ENCODE results near the gene IGSF22.
"Not testable (repeated sequence)": the region's sequence is repeated elsewhere in the genome, so short reads cannot be mapped to it uniquely, and the experiment has no call there.

IGSF22 gene

GRCh38 chr11:18677560-18677959 is 48.4 kb downstream of the IGSF22 start:
- H3K27ac ChIP-seq, result no peak overlapping the region

GRCh38 chr11:18676803-18677202 is 49.2 kb downstream of the IGSF22 start:
- H3K36me3 ChIP-seq, result no peaks in the 10 kb centered on the region
- no peaks in the 10 kb centered on the region for H3K4me1 ChIP-seq (ENCODE audit: control insufficient read depth in 1 of 2, insufficient read depth in 1 of 2, low read depth in 1 of 2, low read length in 1 of 2)
- no peak overlapping the region for H3K27ac ChIP-seq

More at GRCh38 chr11:18677560-18677959, 48.4 kb downstream of the IGSF22 start:
- H3K9me3 ChIP-seq, result no peaks in the 10 kb centered on the region
- H3K4me3 ChIP-seq (ENCODE audit: low read depth in 1 of 2, low read length in 1 of 2), result no peak overlapping the region
- H3K36me3 ChIP-seq, result no peaks in the 10 kb centered on the region
- H3K27me3 ChIP-seq, result no peaks in the 10 kb centered on the region
- TF ChIP-seq, protein P1, sequence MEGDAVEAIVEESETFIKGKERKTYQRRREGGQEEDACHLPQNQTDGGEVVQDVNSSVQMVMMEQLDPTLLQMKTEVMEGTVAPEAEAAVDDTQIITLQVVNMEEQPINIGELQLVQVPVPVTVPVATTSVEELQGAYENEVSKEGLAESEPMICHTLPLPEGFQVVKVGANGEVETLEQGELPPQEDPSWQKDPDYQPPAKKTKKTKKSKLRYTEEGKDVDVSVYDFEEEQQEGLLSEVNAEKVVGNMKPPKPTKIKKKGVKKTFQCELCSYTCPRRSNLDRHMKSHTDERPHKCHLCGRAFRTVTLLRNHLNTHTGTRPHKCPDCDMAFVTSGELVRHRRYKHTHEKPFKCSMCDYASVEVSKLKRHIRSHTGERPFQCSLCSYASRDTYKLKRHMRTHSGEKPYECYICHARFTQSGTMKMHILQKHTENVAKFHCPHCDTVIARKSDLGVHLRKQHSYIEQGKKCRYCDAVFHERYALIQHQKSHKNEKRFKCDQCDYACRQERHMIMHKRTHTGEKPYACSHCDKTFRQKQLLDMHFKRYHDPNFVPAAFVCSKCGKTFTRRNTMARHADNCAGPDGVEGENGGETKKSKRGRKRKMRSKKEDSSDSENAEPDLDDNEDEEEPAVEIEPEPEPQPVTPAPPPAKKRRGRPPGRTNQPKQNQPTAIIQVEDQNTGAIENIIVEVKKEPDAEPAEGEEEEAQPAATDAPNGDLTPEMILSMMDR (IDR thresholded peaks at IDR 0.05), result no peak
- H3K4me1 ChIP-seq (ENCODE audit: control insufficient read depth in 1 of 2, insufficient read depth in 1 of 2, low read depth in 1 of 2, low read length in 1 of 2), result no peaks in the 10 kb centered on the region

DNA sequence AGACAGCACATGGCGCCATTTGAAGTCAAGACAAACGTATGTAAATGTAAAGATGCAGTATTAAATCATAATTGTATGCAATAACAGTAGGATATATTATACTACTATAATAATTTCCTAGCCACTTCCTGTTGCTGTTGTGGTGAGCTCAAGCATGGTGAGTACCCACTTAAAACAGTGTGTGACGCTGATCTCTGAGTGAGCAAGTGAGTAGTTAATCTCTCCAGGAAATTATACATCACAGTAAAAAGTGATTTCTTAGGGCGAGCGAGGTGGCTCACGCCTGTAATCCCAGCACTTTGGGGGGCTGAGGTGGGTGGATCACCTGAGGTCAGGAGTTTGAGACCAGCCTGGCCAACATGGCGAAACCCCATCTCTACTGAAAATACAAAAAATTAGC is 53.8 kb downstream of the IGSF22 start:
- H3K4me1 ChIP-seq (ENCODE audit: control insufficient read depth in 1 of 2, insufficient read depth in 1 of 2, low read depth in 1 of 2, low read length in 1 of 2); H3K36me3 ChIP-seq; H3K27ac ChIP-seq; H3K27me3 ChIP-seq; H3K4me3 ChIP-seq (ENCODE audit: low read depth in 1 of 2, low read length in 1 of 2); H3K9me3 ChIP-seq: not testable (repeated sequence)

More at GRCh38 chr11:18676803-18677202, 49.2 kb downstream of the IGSF22 start:
- Histone ChIP-seq H3K9me3 (no peaks in the 10 kb centered on the region), H3K27me3 (no peaks in the 10 kb centered on the region), H3K4me3 (ENCODE audit: low read depth in 1 of 2, low read length in 1 of 2) (no peak overlapping the region)
- TF ChIP-seq, protein P1 (IDR thresholded peaks at IDR 0.05), result no peak

- Histone ChIP-seq H3K27ac (no peak overlapping the region), H3K27me3 (no peaks in the 10 kb centered on the region), H3K4me3 (ENCODE audit: low read depth in 1 of 2, low read length in 1 of 2) (no peak overlapping the region), H3K36me3 (no peaks in the 10 kb centered on the region), H3K9me3 (no peaks in the 10 kb centered on the region), H3K4me1 (ENCODE audit: control insufficient read depth in 1 of 2, insufficient read depth in 1 of 2, low read depth in 1 of 2, low read length in 1 of 2) (no peaks in the 10 kb centered on the region)
- TF ChIP-seq, protein P1 (IDR thresholded peaks at IDR 0.05), result no peak
Observed at GRCh38 chr11:18671246-18671645, 54.7 kb downstream of the IGSF22 start.

DNA sequence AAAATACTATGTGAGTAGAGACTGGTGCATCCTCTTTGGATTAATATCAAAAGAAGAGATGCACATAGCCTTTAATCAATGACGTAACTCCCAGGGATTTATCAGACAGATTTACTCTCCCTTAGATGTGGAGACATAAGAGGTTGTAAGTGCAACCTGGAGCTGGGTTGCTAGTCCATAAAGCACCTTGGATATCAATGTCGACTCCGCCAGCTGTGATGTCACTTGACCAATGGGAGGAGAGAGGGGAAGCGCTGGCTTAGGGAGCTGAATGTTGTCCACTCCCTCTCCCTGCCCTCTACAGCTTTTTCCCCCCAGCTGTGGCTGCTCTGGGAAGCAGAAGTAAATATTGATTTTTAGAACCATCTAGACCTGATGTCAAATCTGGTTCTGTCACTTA is 56.3 kb downstream of the IGSF22 start:
- Histone ChIP-seq H3K27ac (no peak overlapping the region), H3K4me3 (ENCODE audit: low read depth in 1 of 2, low read length in 1 of 2) (no peak overlapping the region), H3K9me3 (no peaks in the 10 kb centered on the region), H3K36me3 (no peaks in the 10 kb centered on the region), H3K4me1 (ENCODE audit: control insufficient read depth in 1 of 2, insufficient read depth in 1 of 2, low read depth in 1 of 2, low read length in 1 of 2) (no peaks in the 10 kb centered on the region), H3K27me3 (no peaks in the 10 kb centered on the region)
- TF ChIP-seq, protein P1 (IDR thresholded peaks at IDR 0.05), result no peak

DNA sequence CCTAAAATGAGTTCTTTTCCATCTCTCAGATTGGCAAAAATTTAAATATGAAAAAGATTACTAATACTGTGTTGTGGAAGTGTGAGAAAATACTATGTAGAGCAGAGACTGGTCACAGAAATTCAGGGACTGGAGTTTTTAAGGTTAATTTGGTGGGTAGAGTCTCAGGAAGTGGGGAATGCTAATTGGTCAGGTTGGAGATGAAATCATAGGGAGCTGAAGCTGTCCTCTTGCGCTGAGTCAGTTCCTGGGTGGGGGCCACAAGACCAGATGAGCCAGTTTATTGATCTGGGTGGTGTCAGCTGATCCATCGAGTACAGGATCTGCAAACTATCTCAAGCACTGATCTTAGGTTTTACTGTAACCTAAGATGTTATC is 56.8 kb downstream of the IGSF22 start:
- TF ChIP-seq, protein P1 (IDR thresholded peaks at IDR 0.05), result no peak
- H3K4me3 ChIP-seq (ENCODE audit: low read depth in 1 of 2, low read length in 1 of 2), result no peak overlapping the region
- no peaks in the 10 kb centered on the region for H3K9me3 ChIP-seq
- no peaks in the 10 kb centered on the region for H3K4me1 ChIP-seq (ENCODE audit: control insufficient read depth in 1 of 2, insufficient read depth in 1 of 2, low read depth in 1 of 2, low read length in 1 of 2)
- no peaks in the 10 kb centered on the region for H3K27me3 ChIP-seq
- H3K36me3 ChIP-seq, result no peaks in the 10 kb centered on the region
- H3K27ac ChIP-seq, result no peak overlapping the region

Data from neutrophil (primary cell).